ENCODE measurements around the gene FUT8. TPM values are rescaled to one million over a fixed set of nuclear protein-coding genes. Genes with fewer than 3 reads are reported as not detected.

Gene FUT8
- total RNA-seq, 4 donors from 2014 or later = 7.9 to 27.5 (median 12.8) TPM

- 69% methylated on average over 1 of the region's 1 CpG; no CpG with 5 or more reads in 1 of the 2 donors for WGBS, 2 donors (ENCODE audit: low coverage in 1 of 2)
- no peak for TF ChIP-seq EP300 (IDR thresholded peaks at IDR 0.05; ENCODE audit: low read depth)
- no peak for TF ChIP-seq POLR2A (IDR thresholded peaks at IDR 0.05)
- TF ChIP-seq POLR2AphosphoS5 (IDR thresholded peaks at IDR 0.05) = no peak
- TF ChIP-seq CTCF (IDR thresholded peaks at IDR 0.05) = no peak
- in situ Hi-C loops (cut with MboI; ENCODE audit: low pct_ligation_motif_present in 1 of 4, low pct_unique_long_range_greater_than_20kb in 1 of 4, low sequenced_read_pairs in 3 of 4) = no loop called here
- Histone ChIP-seq H3K27ac (no peak overlapping the region), H3K27me3 (no peaks in the 10 kb centered on the region), H3K4me3 (no peak overlapping the region), H3K36me3 (no peaks in the 10 kb centered on the region), H3K9me3 (no peaks in the 10 kb centered on the region), H3K4me1 (peaks cover 0 to 4% (median 0%) of the 10 kb centered on the region in 4 donors)
- intact Hi-C loops (cut with DNase I; ENCODE audit: low total_unique reads) = no loop called here
- DNase-seq = no peak
Measured at GRCh38 chr14:65585216-65585615, 172.7 kb downstream of the FUT8 start.

- TF ChIP-seq EP300 (IDR thresholded peaks at IDR 0.05; ENCODE audit: low read depth) (no peak), POLR2A (IDR thresholded peaks at IDR 0.05) (no peak), POLR2AphosphoS5 (IDR thresholded peaks at IDR 0.05) (no peak), CTCF (IDR thresholded peaks at IDR 0.05) (no peak)
- Histone ChIP-seq H3K27me3 (no peaks in the 10 kb centered on the region), H3K9me3 (no peaks in the 10 kb centered on the region), H3K4me3 (no peak overlapping the region), H3K27ac (no peak overlapping the region), H3K36me3 (no peaks in the 10 kb centered on the region), H3K4me1 (peaks cover 0 to 4% (median 0%) of the 10 kb centered on the region in 4 donors)
- no peak for DNase-seq
- in situ Hi-C loops (cut with MboI; ENCODE audit: low pct_ligation_motif_present in 1 of 4, low pct_unique_long_range_greater_than_20kb in 1 of 4, low sequenced_read_pairs in 3 of 4) = no loop called here
- intact Hi-C loops (cut with DNase I; ENCODE audit: low total_unique reads) = no loop called here
- 91 to 100% methylated on average over 4 of the region's 4 CpGs for WGBS, 2 donors (ENCODE audit: low coverage in 1 of 2)
Measured at GRCh38 chr14:65588426-65589140, 176.1 kb downstream of the FUT8 start.

- H3K4me1 ChIP-seq = peaks cover 0 to 5% (median 3%) of the 10 kb centered on the region in 4 donors
- no peaks in the 10 kb centered on the region for H3K27me3 ChIP-seq
- intact Hi-C loops (cut with DNase I; ENCODE audit: low total_unique reads) = no loop called here
- no peaks in the 10 kb centered on the region for H3K36me3 ChIP-seq
- DNase-seq = peak; percentile 62
- H3K27ac ChIP-seq = peak overlapping the region in 1 of 4 donors; percentile 14
- H3K4me3 ChIP-seq = no peak overlapping the region
- in situ Hi-C loops (cut with MboI; ENCODE audit: low pct_ligation_motif_present in 1 of 4, low pct_unique_long_range_greater_than_20kb in 1 of 4, low sequenced_read_pairs in 3 of 4) = no loop called here
- TF ChIP-seq EP300 (IDR thresholded peaks at IDR 0.05; ENCODE audit: low read depth) = no peak
- no peak for TF ChIP-seq CTCF (IDR thresholded peaks at IDR 0.05)
- TF ChIP-seq POLR2A (IDR thresholded peaks at IDR 0.05) = no peak
- no peak for TF ChIP-seq POLR2AphosphoS5 (IDR thresholded peaks at IDR 0.05)
- WGBS, 2 donors (ENCODE audit: low coverage in 1 of 2) = 60 to 62% methylated on average over 1 to 13 of the region's 13 CpGs
- H3K9me3 ChIP-seq = no peaks in the 10 kb centered on the region
Measured at GRCh38 chr14:65594153-65594881, 181.8 kb downstream of the FUT8 start.

- H3K4me3 ChIP-seq = no peak overlapping the region
Measured at GRCh38 chr14:65594882-65595237, 182.3 kb downstream of the FUT8 start.

More at GRCh38 chr14:65594882-65595237, 182.3 kb downstream of the FUT8 start:
- no peaks in the 10 kb centered on the region for H3K9me3 ChIP-seq
- peaks cover 0 to 5% (median 3%) of the 10 kb centered on the region in 4 donors for H3K4me1 ChIP-seq
- DNase-seq = no peak
- 97 to 98% methylated on average over 5 of the region's 5 CpGs for WGBS, 2 donors (ENCODE audit: low coverage in 1 of 2)
- H3K27ac ChIP-seq = no peak overlapping the region
- H3K36me3 ChIP-seq = no peaks in the 10 kb centered on the region
- H3K27me3 ChIP-seq = no peaks in the 10 kb centered on the region
- in situ Hi-C loops (cut with MboI; ENCODE audit: low pct_ligation_motif_present in 1 of 4, low pct_unique_long_range_greater_than_20kb in 1 of 4, low sequenced_read_pairs in 3 of 4) = no loop called here
- intact Hi-C loops (cut with DNase I; ENCODE audit: low total_unique reads) = no loop called here
- TF ChIP-seq POLR2A (IDR thresholded peaks at IDR 0.05) (no peak), CTCF (IDR thresholded peaks at IDR 0.05) (no peak), EP300 (IDR thresholded peaks at IDR 0.05; ENCODE audit: low read depth) (no peak), POLR2AphosphoS5 (IDR thresholded peaks at IDR 0.05) (no peak)
